GM12873 (cell line): ENCODE measurements around the gene SIAH2.

Experiments used
- TF ChIP-seq, protein P1 (sequence below): IDR thresholded peaks from 2 replicates; pipeline ENCODE4 v1.5.1; 2012; ENCODE audit warnings: low read depth, mild to moderate bottlenecking, moderate library complexity, low read length, control low read depth; ENCODE audit not compliant: insufficient read depth; ENCODE audit errors: missing control alignments

SIAH2 gene

GRCh38 chr3:150756491-150757059, 6.4 kb downstream of the SIAH2 start:
- TF ChIP-seq, protein P1, sequence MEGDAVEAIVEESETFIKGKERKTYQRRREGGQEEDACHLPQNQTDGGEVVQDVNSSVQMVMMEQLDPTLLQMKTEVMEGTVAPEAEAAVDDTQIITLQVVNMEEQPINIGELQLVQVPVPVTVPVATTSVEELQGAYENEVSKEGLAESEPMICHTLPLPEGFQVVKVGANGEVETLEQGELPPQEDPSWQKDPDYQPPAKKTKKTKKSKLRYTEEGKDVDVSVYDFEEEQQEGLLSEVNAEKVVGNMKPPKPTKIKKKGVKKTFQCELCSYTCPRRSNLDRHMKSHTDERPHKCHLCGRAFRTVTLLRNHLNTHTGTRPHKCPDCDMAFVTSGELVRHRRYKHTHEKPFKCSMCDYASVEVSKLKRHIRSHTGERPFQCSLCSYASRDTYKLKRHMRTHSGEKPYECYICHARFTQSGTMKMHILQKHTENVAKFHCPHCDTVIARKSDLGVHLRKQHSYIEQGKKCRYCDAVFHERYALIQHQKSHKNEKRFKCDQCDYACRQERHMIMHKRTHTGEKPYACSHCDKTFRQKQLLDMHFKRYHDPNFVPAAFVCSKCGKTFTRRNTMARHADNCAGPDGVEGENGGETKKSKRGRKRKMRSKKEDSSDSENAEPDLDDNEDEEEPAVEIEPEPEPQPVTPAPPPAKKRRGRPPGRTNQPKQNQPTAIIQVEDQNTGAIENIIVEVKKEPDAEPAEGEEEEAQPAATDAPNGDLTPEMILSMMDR, result no peak

DNA sequence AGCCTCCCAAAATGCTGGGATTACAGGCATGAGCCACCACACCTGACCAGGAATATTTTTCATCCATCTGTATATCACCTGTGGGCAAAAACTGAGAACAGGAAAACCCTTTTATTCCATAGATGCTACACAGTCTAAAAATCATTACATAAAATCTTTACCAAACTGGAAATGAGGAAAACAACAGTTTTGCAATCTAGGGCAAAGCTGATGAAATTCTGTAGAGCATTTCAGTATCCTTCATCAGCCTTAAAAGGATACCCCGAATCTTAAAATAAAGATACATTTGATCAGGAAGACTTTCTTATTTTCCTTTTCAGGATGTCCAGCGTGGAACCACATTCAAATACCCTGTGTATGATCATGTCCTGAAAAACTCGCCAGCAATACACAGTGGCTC, 7.1 kb downstream of the SIAH2 start:
- TF ChIP-seq, protein P1, result no peak

- TF ChIP-seq, protein P1, result no peak
These were observed 8.1 kb downstream of the SIAH2 start for GRCh38 chr3:150754896-150755295.

DNA sequence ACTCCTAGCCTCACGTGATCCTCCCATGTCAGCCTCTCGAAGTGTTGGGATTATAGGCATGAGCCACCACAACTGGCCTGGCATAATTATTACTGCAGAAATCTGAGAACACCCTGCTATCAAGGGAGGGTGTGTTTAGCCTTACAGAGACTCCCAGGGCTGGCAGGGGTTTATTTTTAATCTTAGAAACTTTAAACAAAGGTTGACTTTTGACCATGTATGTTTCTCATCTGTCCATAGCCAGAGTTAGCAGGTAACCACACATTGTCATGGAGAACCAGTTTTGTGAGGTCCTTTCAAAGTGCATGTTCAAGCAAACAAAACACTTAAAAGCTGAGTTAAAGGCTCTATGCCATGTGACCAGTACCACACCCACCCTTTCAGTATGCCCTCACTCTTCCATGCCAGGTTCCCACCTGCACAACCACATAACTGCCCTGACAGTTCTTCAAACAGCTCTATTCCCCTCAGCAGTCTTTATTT, 11.1 kb downstream of the SIAH2 start:
- TF ChIP-seq, protein P1, result no peak

GRCh38 chr3:150749255-150749654, 13.7 kb downstream of the SIAH2 start:
- TF ChIP-seq, protein P1, result no peak

DNA sequence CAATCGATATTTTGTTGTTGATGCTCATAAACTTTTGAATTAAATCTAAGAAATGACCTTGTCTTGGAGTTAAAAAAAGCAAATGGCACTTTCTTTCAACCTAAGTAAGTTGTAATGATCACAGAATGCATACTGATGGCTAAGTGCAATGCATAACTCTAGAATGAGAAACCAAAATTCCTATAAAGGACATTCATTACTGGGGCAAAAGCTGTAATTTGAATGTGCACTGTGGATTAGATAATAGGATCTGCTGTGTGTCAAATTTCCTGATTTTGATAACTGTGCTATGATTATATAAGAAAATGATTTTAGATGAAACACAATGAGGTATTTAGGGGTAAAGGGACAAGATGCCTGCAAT, 14.3 kb downstream of the SIAH2 start:
- TF ChIP-seq, protein P1, result no peak

GRCh38 chr3:150747886-150748683, 14.9 kb downstream of the SIAH2 start:
- TF ChIP-seq, protein P1, result no peak
